Neutrophil (primary cell): ENCODE measurements around the gene CHD9.

Experiments used
- H3K27ac ChIP-seq: fragments of 200-600 bp; sonication (generic); 2 replicates; pipeline ENCODE4 v1.5.1; 2016; ENCODE audit warnings: mild to moderate bottlenecking, moderate library complexity
- H3K27me3 ChIP-seq: fragments of 200-600 bp; sonication (generic); 2 replicates; pipeline ENCODE4 v1.6.0; 2016; ENCODE audit warnings: mild to moderate bottlenecking
- H3K36me3 ChIP-seq: fragments of 200-600 bp; sonication (generic); 2 replicates; pipeline ENCODE4 v1.5.1; 2017
- H3K4me1 ChIP-seq, 2 experiments: fragments of 200-600 bp in 1 of 2; sonication (generic) in 1 of 2; 1 replicate in 1 of 2; 2 replicates in 1 of 2; pipeline versions ENCODE4 v1.5.1 to v1.6.1; 2013 to 2016; ENCODE audit warnings: low read depth in 1 of 2, low read length in 1 of 2, mild to moderate bottlenecking in 1 of 2, moderate library complexity in 1 of 2; ENCODE audit not compliant: control insufficient read depth in 1 of 2, insufficient read depth in 1 of 2
- H3K4me3 ChIP-seq, 2 experiments: fragments of 200-600 bp in 1 of 2; sonication (generic) in 1 of 2; 1 replicate in 1 of 2; 2 replicates in 1 of 2; pipeline ENCODE4 v1.5.1; 2013 to 2016; ENCODE audit warnings: low read depth in 1 of 2, low read length in 1 of 2, mild to moderate bottlenecking in 1 of 2, moderate library complexity in 1 of 2
- H3K9me3 ChIP-seq: fragments of 200-600 bp; sonication (generic); 2 replicates; pipeline ENCODE4 v1.5.1; 2016
- TF ChIP-seq, protein P1 (sequence below): fragments of 200-600 bp; sonication (generic); IDR thresholded peaks from 2 replicates; pipeline ENCODE4 v1.5.1; 2016; ENCODE audit warnings: antibody characterized with exemption

CHD9 gene

DNA sequence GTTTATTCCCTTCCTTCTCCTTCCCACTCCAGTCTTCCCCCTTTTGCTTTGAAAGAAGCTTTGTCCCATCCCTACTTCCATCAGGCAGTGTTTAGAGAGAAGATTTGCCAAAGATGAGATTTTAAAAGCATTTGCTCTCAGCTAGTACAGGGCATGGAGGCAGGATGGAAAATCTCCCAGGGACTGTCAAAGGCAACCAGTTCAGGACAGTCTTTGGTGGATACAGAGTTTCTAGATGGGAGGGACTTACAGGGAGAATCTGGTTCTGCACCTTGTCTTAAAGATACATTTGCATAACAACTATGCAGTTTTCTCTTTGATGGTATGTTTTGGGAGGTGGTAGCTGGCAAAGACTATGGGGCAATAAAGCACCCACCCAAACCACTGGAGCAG, 26.2 kb downstream of the CHD9 start:
- TF ChIP-seq, protein P1, sequence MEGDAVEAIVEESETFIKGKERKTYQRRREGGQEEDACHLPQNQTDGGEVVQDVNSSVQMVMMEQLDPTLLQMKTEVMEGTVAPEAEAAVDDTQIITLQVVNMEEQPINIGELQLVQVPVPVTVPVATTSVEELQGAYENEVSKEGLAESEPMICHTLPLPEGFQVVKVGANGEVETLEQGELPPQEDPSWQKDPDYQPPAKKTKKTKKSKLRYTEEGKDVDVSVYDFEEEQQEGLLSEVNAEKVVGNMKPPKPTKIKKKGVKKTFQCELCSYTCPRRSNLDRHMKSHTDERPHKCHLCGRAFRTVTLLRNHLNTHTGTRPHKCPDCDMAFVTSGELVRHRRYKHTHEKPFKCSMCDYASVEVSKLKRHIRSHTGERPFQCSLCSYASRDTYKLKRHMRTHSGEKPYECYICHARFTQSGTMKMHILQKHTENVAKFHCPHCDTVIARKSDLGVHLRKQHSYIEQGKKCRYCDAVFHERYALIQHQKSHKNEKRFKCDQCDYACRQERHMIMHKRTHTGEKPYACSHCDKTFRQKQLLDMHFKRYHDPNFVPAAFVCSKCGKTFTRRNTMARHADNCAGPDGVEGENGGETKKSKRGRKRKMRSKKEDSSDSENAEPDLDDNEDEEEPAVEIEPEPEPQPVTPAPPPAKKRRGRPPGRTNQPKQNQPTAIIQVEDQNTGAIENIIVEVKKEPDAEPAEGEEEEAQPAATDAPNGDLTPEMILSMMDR: no peak

DNA sequence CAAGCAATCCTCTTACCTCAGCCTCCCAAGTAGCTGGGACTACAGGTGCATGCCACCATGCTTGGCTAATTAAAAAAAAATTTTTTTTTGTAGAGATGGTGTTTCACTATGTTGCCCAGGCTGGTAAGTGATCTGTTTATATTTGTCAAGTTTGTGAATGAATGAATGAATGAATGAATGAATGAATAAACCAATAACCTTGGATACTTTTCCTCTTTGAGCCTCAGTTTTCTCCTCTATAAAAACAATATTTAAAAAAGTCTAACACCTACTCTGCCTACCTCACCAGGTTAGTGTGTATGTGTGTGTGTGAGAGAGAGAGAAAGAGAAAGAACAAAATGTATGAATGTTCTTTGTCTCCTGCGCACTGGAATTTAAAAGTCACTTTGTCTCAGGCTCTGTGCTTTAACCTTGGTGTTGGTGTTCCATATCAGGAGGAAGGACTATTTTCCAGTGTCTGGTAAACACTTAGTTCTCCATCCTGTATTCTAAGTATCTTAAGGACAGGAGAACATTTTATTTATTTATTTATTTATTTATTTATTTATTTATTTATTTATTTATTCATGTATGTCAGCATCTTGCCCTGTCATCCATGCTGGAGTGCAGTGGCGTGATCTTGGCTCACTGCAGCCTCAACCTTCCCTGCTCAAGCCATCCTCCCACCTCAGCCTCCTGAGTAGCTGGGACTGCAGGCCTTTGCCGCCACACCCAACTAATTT, 27.1 kb downstream of the CHD9 start:
- no peak overlapping the region for H3K4me3 ChIP-seq
- H3K27ac ChIP-seq: no peak overlapping the region
- H3K27me3 ChIP-seq: no peaks in the 10 kb centered on the region
- no peaks in the 10 kb centered on the region for H3K4me1 ChIP-seq
- no peaks in the 10 kb centered on the region for H3K9me3 ChIP-seq
- TF ChIP-seq, protein P1: no peak
- no peaks in the 10 kb centered on the region for H3K36me3 ChIP-seq

More for the DNA sequence above, 26.2 kb downstream of the CHD9 start:
- Histone ChIP-seq H3K36me3 (no peaks in the 10 kb centered on the region), H3K4me3 (no peak overlapping the region), H3K27me3 (no peaks in the 10 kb centered on the region), H3K4me1 (no peaks in the 10 kb centered on the region), H3K27ac (no peak overlapping the region), H3K9me3 (no peaks in the 10 kb centered on the region)

DNA sequence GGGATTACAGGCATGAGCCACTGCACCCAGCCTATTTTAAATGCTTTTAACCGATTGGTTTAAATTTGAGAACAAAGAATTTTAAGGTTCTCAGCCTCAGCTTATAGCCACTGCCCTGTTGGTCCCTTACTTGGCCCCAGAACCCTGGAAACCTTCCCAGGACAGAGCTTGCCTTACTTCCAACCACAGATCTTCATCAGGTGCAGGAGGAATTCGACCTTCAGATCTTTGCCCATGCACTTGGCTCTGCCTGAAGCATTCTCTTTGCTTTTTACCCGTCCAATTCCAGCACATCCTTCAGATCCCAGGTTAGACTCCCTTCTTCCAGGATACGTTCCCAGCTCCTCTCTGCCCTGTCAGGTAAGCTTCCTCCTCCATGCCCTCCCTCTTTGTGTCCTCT, 27.7 kb downstream of the CHD9 start:
- TF ChIP-seq, protein P1: no peak
- Histone ChIP-seq H3K27me3 (no peaks in the 10 kb centered on the region), H3K36me3 (no peaks in the 10 kb centered on the region), H3K9me3 (no peaks in the 10 kb centered on the region), H3K4me3 (no peak overlapping the region), H3K4me1 (no peaks in the 10 kb centered on the region), H3K27ac (no peak overlapping the region)

DNA sequence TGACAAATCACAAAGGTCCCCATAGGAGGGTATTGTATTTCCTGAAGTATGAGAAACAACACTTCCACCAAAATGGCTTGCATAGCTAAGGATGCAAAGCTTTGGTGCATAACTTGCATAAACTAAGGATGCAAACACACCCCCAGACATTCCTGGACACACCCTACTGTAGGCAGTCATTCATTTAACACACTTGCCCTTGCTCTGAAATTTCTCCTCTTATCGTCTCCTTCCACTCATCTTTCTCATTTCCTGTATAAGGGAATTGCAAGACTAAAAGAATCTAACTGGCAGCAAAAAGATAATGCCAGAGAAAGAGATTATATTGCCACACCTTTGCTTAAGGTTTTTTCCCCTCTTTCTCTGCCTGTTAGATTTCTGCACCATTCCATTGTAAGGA, 28.3 kb downstream of the CHD9 start:
- Histone ChIP-seq H3K9me3 (no peaks in the 10 kb centered on the region), H3K36me3 (no peaks in the 10 kb centered on the region), H3K27ac (no peak overlapping the region), H3K4me1 (no peaks in the 10 kb centered on the region), H3K4me3 (no peak overlapping the region), H3K27me3 (no peaks in the 10 kb centered on the region)
- TF ChIP-seq, protein P1: no peak

DNA sequence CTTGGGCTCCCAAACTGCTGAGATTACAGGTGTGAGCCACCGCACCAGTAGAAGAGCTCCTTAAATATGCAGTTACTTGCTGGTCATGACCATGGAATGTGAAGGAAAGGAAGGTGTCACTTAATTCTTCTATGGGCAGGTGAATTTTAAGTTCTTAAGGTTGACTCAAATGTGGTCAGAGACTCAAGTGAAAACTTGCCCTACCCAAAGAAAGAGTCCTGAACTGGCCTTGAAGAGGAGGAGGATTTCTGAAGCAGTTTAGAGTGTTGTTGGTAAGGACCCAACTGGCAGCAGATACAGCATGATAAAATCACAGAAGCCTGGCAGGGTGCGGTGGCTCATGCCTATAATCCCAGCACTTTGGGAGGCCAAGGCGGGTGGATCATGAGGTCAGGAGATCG, 29.4 kb downstream of the CHD9 start:
- no peak overlapping the region for H3K27ac ChIP-seq
- TF ChIP-seq, protein P1: no peak
- no peaks in the 10 kb centered on the region for H3K4me1 ChIP-seq
- H3K27me3 ChIP-seq: no peaks in the 10 kb centered on the region
- no peaks in the 10 kb centered on the region for H3K36me3 ChIP-seq
- H3K4me3 ChIP-seq: no peak overlapping the region
- H3K9me3 ChIP-seq: no peaks in the 10 kb centered on the region
